NT2/D1 (cell line): ENCODE measurements around the gene PTPRG.

Experiments
- DNase-seq: peaks from one replicate; pipeline ENCODE4 v3.0.0-alpha.2; 2011; ENCODE audit warnings: low read depth, low spot score
- H3K27me3 ChIP-seq: 2 replicates; pipeline ENCODE4 v1.6.0; 2011; ENCODE audit warnings: mild to moderate bottlenecking; ENCODE audit not compliant: insufficient read length, insufficient read depth
- H3K36me3 ChIP-seq: 2 replicates; pipeline ENCODE4 v1.6.1; 2011; ENCODE audit warnings: mild to moderate bottlenecking, low read length, mixed read lengths; ENCODE audit not compliant: insufficient read depth, insufficient read length
- H3K4me1 ChIP-seq: 2 replicates; pipeline ENCODE4 v1.5.1; 2011; ENCODE audit not compliant: insufficient read depth, insufficient read length
- H3K4me3 ChIP-seq: 2 replicates; pipeline ENCODE4 v1.5.1; 2011; ENCODE audit warnings: low read depth; ENCODE audit not compliant: insufficient read length
- H3K9ac ChIP-seq: 2 replicates; pipeline ENCODE4 v1.6.0; 2011; ENCODE audit warnings: low read depth; ENCODE audit not compliant: insufficient read length
- H3K9me3 ChIP-seq: 2 replicates; pipeline ENCODE4 v1.5.1; 2011; ENCODE audit warnings: mild to moderate bottlenecking, low read length; ENCODE audit not compliant: insufficient read depth
- SUZ12 ChIP-seq: IDR thresholded peaks from 2 replicates; pipeline ENCODE4 v1.6.1; 2011; ENCODE audit not compliant: insufficient read length, insufficient read depth; ENCODE audit errors: extremely low read depth
- YY1 ChIP-seq: IDR thresholded peaks from 2 replicates; pipeline ENCODE4 v1.6.1; 2011; ENCODE audit not compliant: insufficient read length, insufficient read depth
- ZNF274 ChIP-seq: IDR thresholded peaks from 2 replicates; pipeline ENCODE4 v1.6.1; 2011; ENCODE audit warnings: mild to moderate bottlenecking, low read depth, low read length

Gene PTPRG

DNA sequence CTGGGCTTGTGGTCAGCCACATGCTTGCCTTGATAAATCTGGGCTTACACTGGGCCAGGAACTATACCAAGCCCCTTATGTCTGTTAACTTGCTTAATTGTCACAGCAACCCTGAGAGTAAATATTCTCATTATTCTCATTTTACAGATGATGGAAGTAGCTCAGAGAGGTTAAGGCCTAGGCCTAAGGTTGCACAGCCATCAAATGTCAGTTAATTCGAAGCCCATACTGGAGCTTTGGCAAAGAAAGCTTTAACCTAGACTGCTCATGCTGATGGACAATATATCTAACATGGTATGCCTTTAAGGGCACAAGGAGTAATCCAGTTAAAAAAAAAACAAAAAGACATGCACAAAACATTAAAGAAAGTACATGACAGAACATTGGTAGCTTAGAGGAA lies 591.9 kb downstream of the PTPRG start:
- peaks cover 8% of the 10 kb centered on the region for H3K36me3 ChIP-seq
- no peaks in the 10 kb centered on the region for H3K9me3 ChIP-seq
- TF ChIP-seq YY1 (no peak), SUZ12 (no peak)
- no peaks in the 10 kb centered on the region for H3K27me3 ChIP-seq
- no peaks in the 10 kb centered on the region for H3K4me1 ChIP-seq
- no peak for DNase-seq
- no peak overlapping the region for H3K4me3 ChIP-seq
- no peak overlapping the region for H3K9ac ChIP-seq

DNA sequence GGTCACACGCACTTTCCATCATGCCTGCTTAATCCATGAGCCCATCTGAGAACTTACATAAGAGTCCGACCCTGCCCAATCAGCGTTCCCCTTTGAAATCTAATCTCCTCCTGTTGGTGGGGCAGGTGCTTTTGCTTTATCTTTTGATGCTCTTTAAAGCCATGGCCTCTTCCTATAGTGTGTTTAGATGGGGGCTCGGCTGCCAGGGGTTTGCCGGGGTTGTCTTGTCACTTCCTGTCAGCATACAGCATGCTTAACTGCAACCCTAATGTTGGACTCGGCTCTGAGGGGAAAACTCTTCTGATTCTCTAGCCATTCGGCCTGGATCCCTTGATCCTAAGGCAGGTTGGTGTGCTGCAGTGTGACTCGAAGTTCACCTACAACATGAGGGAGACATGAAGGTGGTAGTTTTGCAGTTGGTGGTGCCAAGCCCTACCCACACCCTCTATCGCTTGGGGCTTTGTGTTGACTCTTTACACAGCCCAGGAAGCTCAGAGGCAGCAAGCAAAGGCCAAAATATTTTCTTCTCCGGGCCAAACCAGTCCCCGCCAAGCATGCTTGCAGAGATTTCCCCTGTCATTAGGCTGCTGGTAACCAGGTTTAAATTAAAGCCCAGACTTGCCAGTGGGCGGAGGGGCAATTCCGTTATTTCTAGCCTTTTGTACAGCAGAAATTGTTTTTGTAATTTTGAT lies 593.2 kb downstream of the PTPRG start:
- no peak for DNase-seq
- no peaks in the 10 kb centered on the region for H3K27me3 ChIP-seq
- H3K4me3 ChIP-seq = no peak overlapping the region
- no peaks in the 10 kb centered on the region for H3K4me1 ChIP-seq
- H3K36me3 ChIP-seq = peaks cover 10% of the 10 kb centered on the region
- no peak overlapping the region for H3K9ac ChIP-seq
- H3K9me3 ChIP-seq = no peaks in the 10 kb centered on the region
- TF ChIP-seq ZNF274 = no peak
- TF ChIP-seq SUZ12 = no peak

DNA sequence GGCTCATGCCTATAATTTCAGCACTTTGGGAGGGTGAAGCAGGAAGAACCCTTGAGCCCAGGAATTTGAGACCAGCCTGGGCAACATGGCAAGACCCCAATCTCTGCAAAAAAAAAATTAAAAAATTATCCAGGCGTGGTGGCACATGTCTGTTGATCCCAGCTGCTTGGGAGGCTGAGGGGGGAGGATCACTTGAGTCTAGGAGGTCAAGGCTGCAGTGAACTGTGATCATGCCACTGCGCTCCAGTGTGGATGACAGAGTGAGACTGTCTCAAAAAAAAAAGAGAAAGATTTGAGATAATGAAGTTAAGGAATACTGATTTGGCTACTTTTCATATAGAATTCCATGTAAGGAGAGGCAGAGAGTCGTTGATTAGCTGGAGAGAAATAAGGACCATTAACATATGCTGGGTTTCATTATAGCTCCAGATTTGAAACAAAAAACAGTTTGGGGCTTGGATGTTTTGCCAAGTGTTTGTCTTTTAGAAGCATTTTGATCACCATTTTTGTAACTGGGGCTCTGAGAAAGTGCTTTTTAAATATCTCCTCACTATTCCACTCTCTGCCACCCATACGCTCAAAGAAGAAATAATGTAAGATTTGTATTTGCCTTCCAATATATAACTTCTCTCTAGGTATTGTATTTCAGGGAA lies 597.8 kb downstream of the PTPRG start:
- Histone ChIP-seq H3K4me3 (no peak overlapping the region), H3K36me3 (peaks cover 10% of the 10 kb centered on the region), H3K9me3 (peaks cover 5% of the 10 kb centered on the region; the same call in 1 of the 2 replicates), H3K4me1 (no peaks in the 10 kb centered on the region), H3K9ac (no peak overlapping the region), H3K27me3 (no peaks in the 10 kb centered on the region)
- DNase-seq = no peak
- TF ChIP-seq YY1 (no peak), SUZ12 (no peak)

DNA sequence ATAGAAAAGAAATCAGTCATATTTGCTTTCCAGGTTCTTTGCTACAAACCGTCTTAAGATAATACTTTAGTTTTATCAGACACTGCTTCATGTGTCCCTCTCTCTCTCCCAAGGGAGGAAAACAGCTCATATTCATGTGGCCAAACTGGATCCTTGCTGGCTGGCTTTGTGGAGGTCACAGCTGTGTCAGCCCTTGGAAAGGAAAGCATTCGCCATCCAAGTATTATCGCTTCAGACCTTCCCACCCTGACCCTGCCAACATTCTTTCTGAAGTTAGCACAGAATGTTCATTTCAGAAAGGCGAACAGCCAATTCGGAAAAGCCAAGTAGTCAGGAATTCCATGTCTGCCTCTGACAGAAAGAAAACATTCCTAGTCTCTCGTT lies 598.3 kb downstream of the PTPRG start:
- H3K9me3 ChIP-seq = peaks cover 5% of the 10 kb centered on the region; the same call in 1 of the 2 replicates
- no peak overlapping the region for H3K4me3 ChIP-seq
- H3K9ac ChIP-seq = no peak overlapping the region
- H3K27me3 ChIP-seq = no peaks in the 10 kb centered on the region
- TF ChIP-seq YY1 (no peak), SUZ12 (no peak), ZNF274 (no peak)
- no peak for DNase-seq
- no peaks in the 10 kb centered on the region for H3K4me1 ChIP-seq
- peaks cover 10% of the 10 kb centered on the region for H3K36me3 ChIP-seq

DNA sequence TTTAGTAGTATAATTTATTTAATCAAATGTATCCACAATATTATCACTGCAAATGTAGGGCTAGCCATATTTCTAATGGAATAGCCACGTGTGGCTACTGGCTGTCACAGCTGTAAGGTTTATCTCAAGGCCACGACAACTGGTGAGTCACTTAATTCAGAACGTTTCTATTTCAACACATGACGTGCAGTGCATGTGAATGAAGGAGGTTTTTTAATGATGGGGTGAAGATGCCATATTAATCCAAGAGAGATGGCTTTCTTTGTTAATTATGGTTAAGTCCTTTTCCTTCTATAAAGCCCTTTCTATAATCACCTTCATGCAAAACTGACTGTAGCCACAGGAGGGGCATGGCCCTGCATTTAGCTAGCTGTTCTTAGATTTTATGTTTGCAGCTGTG lies 600.0 kb downstream of the PTPRG start:
- TF ChIP-seq SUZ12 (no peak), ZNF274 (no peak), YY1 (no peak)
- no peak overlapping the region for H3K9ac ChIP-seq
- no peaks in the 10 kb centered on the region for H3K27me3 ChIP-seq
- DNase-seq = no peak
- H3K36me3 ChIP-seq = peaks cover 10% of the 10 kb centered on the region
- no peak overlapping the region for H3K4me3 ChIP-seq
- H3K4me1 ChIP-seq = no peaks in the 10 kb centered on the region
- H3K9me3 ChIP-seq = peaks cover 5% of the 10 kb centered on the region; the same call in 1 of the 2 replicates

DNA sequence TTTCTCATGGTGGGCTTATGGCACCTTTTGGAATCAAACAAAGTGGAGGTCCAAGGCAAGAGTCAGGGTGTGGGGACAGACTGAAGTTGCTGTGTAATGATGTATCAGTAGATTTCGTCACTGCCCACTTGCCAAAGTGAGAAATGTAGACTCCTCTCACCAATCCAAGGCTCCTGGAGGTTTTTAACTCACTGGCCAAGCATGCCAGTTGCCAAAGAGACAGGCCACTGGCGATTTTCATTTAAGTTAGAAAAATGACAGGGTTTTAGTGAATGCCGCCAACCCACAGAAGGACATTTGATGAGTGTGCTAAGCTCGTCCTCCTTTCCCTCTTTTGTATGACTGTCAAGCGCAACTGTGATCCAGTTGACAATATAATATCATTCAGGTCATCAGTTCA lies 602.8 kb downstream of the PTPRG start:
- Histone ChIP-seq H3K9me3 (peaks cover 5% of the 10 kb centered on the region; the same call in 1 of the 2 replicates), H3K9ac (no peak overlapping the region), H3K27me3 (no peaks in the 10 kb centered on the region), H3K4me1 (no peaks in the 10 kb centered on the region), H3K4me3 (no peak overlapping the region), H3K36me3 (no peaks in the 10 kb centered on the region)
- TF ChIP-seq YY1 = no peak
- no peak for TF ChIP-seq ZNF274
- no peak for TF ChIP-seq SUZ12
- no peak for DNase-seq

DNA sequence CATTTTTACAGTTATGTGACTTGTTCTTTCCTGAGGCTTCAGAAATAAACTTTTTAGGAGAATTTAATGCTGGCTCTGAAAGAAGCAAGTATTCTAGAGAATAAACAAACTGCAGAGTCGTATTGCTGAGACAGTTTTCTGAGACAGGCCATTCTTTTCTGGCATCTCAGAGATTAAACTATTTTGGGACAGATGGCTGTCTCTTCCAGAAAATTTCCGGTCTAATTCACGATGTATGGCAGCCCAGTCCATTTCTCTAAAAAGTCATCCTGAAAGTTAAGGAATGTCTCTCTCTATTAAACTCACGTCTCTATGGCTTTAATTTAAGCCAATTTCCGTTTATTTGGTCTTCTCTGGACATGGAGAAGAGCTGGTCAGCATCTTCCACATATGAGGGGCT lies 603.4 kb downstream of the PTPRG start:
- H3K9me3 ChIP-seq = peaks cover 5% of the 10 kb centered on the region; the same call in 1 of the 2 replicates
- TF ChIP-seq YY1 = no peak
- TF ChIP-seq ZNF274 = no peak
- no peak for TF ChIP-seq SUZ12
- no peak for DNase-seq
- no peaks in the 10 kb centered on the region for H3K4me1 ChIP-seq
- H3K9ac ChIP-seq = no peak overlapping the region
- no peaks in the 10 kb centered on the region for H3K27me3 ChIP-seq
- no peaks in the 10 kb centered on the region for H3K36me3 ChIP-seq
- no peak overlapping the region for H3K4me3 ChIP-seq
